GM19468 (cell line): Measurements from ENCODE around the gene GABPB1.

Source experiments
- ATAC-seq: cut with Tn5 transposase; IDR thresholded peaks from one replicate; pipeline ENCODE4 v1.9.1; 2021; ENCODE audit warnings: mild to moderate bottlenecking, moderate library complexity, moderate number of reproducible peaks; ENCODE audit not compliant: unreplicated experiment; ENCODE audit errors: extremely low read depth

Gene GABPB1

GRCh38 chr15:50287324-50288116, 67.5 kb downstream of the GABPB1 start:
- ATAC-seq: no peak

- no peak for ATAC-seq
Observed at GRCh38 chr15:50281427-50281826, 73.6 kb downstream of the GABPB1 start.

GRCh38 chr15:50280271-50280670, 74.7 kb downstream of the GABPB1 start:
- no peak for ATAC-seq

- ATAC-seq: no peak
Observed at GRCh38 chr15:50278496-50278895, 76.5 kb downstream of the GABPB1 start.

- ATAC-seq: no peak
Observed at GRCh38 chr15:50277370-50277769, 77.6 kb downstream of the GABPB1 start.

GRCh38 chr15:50275908-50276307, 79.1 kb downstream of the GABPB1 start:
- ATAC-seq: no peak

- no peak for ATAC-seq
Observed at GRCh38 chr15:50275091-50275490, 79.9 kb downstream of the GABPB1 start.

GRCh38 chr15:50267577-50267976, 87.4 kb downstream of the GABPB1 start:
- no peak for ATAC-seq

GRCh38 chr15:50265620-50266019, 89.4 kb downstream of the GABPB1 start, which contains the start of gene HDC:
TSS of gene HDC (minus strand) at chr15:50265726. CDS start at chr15:50265623, 103 bp downstream.
- no peak for ATAC-seq

- ATAC-seq: no peak
Observed at GRCh38 chr15:50262533-50262932, 92.5 kb downstream of the GABPB1 start.

GRCh38 chr15:50261981-50262380, 93.0 kb downstream of the GABPB1 start:
- no peak for ATAC-seq

GRCh38 chr15:50260969-50261496, 94.0 kb downstream of the GABPB1 start:
- ATAC-seq: no peak

GRCh38 chr15:50259276-50259675, 95.7 kb downstream of the GABPB1 start:
- ATAC-seq: no peak

GRCh38 chr15:50257924-50258323, 97.1 kb downstream of the GABPB1 start:
- no peak for ATAC-seq

- no peak for ATAC-seq
Observed at GRCh38 chr15:50257332-50257731, 97.7 kb downstream of the GABPB1 start.

- ATAC-seq: no peak
Observed at GRCh38 chr15:50256188-50257041, 98.6 kb downstream of the GABPB1 start.

GRCh38 chr15:50252556-50252955, 102.4 kb downstream of the GABPB1 start:
- no peak for ATAC-seq

GRCh38 chr15:50251638-50252182, 103.3 kb downstream of the GABPB1 start:
- ATAC-seq: no peak

GRCh38 chr15:50250760-50251394, 104.1 kb downstream of the GABPB1 start:
- ATAC-seq: no peak

GRCh38 chr15:50249704-50250103, 105.3 kb downstream of the GABPB1 start:
- no peak for ATAC-seq
